Measurements from ENCODE around the gene UTRN.

The UTRN gene

GRCh38 chr6:144283646-144284477 is 1.3 kb upstream of the UTRN start:
- peak in 1 of 2 donors; percentile 10 for DNase-seq

GRCh38 chr6:144284478-144284782 is 705 bp upstream of the UTRN start:
- no peak for DNase-seq

- DNase-seq = no peak
Observed at GRCh38 chr6:144285548-144285797, 338 bp downstream of the UTRN start.

- peak; percentile 13 to 29 for DNase-seq
Observed at GRCh38 chr6:144285798-144286502, 815 bp downstream of the UTRN start.

- no peak for DNase-seq
Observed at GRCh38 chr6:144286503-144287393, 1.6 kb downstream of the UTRN start.

GRCh38 chr6:144289006-144289405 is 3.9 kb downstream of the UTRN start:
- no peak for DNase-seq

GRCh38 chr6:144292372-144292771 is 7.2 kb downstream of the UTRN start:
- no peak for DNase-seq

GRCh38 chr6:144294016-144294415 is 8.9 kb downstream of the UTRN start:
- DNase-seq = no peak

- no peak for DNase-seq
Observed at GRCh38 chr6:144295211-144295610, 10.1 kb downstream of the UTRN start.

- DNase-seq = no peak
Observed at GRCh38 chr6:144295981-144296767, 11.0 kb downstream of the UTRN start.

- DNase-seq = no peak
Observed at GRCh38 chr6:144296973-144297372, 11.8 kb downstream of the UTRN start.

GRCh38 chr6:144297511-144298100 is 12.5 kb downstream of the UTRN start:
- DNase-seq = no peak

GRCh38 chr6:144298194-144298593 is 13.1 kb downstream of the UTRN start:
- no peak for DNase-seq

- no peak for DNase-seq
Observed at GRCh38 chr6:144298916-144299315, 13.8 kb downstream of the UTRN start.

GRCh38 chr6:144302701-144303372 is 17.7 kb downstream of the UTRN start:
- DNase-seq = peak in 1 of 2 donors; percentile 10

GRCh38 chr6:144304223-144304848 is 19.2 kb downstream of the UTRN start:
- peak in 1 of 2 donors; percentile 23 for DNase-seq

GRCh38 chr6:144305567-144305966 is 20.4 kb downstream of the UTRN start:
- DNase-seq = no peak

- DNase-seq = peak in 1 of 2 donors; percentile 54
Observed at GRCh38 chr6:144305985-144306384, 20.9 kb downstream of the UTRN start.

- DNase-seq = no peak
Observed at GRCh38 chr6:144307880-144308279, 22.7 kb downstream of the UTRN start.

GRCh38 chr6:144310765-144311164 is 25.6 kb downstream of the UTRN start:
- no peak for DNase-seq

GRCh38 chr6:144311361-144311760 is 26.2 kb downstream of the UTRN start:
- DNase-seq = no peak
